ENCODE data around the gene RBM22. TPM values are rescaled to one million over a fixed set of nuclear protein-coding genes. Genes with fewer than 3 reads are reported as not detected.

The RBM22 gene
- total and polyA plus RNA-seq, 9 donors, result 32.0 to 44.9 (median 40.4) TPM

- Histone ChIP-seq H3K36me3 (ENCODE audit: control insufficient read depth, insufficient read depth, low read length) (peaks cover 43% of the 10 kb centered on the region), H3K27ac (ENCODE audit: low read length) (no peak overlapping the region), H3K4me1 (ENCODE audit: control insufficient read depth, insufficient read depth, low read length) (no peaks in the 10 kb centered on the region), H3K27me3 (ENCODE audit: control insufficient read depth, insufficient read depth, low read length) (no peaks in the 10 kb centered on the region), H3K4me3 (ENCODE audit: low read length) (no peak overlapping the region), H3K9me3 (replicated peaks; ENCODE audit: control insufficient read depth, low read depth, low read length) (peaks cover 7% of the 10 kb centered on the region)
- no peak for DNase-seq
- WGBS (ENCODE audit: insufficient coverage), result no CpG with 5 or more reads among the region's 4 CpGs
These were observed 29.0 kb upstream of the RBM22 start for GRCh38 chr5:150729859-150730258.

DNA sequence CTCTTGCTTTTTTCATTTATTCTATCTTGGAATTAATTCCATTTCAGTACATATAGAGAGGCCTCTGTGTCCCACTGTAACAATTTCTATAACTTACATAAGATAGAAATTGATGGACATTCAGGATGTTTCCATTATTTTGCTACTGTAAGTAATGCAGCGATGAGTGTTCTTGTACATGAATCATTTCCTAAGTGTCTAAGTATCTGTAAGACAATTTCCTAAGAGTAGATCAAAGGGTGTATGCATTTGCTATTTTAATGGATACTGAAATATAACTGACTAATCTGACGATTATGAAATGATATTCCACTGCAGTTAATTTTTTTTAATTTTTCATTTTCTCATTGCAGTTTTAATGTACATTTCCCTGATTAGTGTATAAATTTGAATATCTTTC is 23.0 kb upstream of the RBM22 start:
- H3K9me3 ChIP-seq (replicated peaks; ENCODE audit: control insufficient read depth, low read depth, low read length), result no peaks in the 10 kb centered on the region
- H3K27ac ChIP-seq (ENCODE audit: low read length), result no peak overlapping the region
- H3K4me3 ChIP-seq (ENCODE audit: low read length), result no peak overlapping the region
- H3K27me3 ChIP-seq (ENCODE audit: control insufficient read depth, insufficient read depth, low read length), result no peaks in the 10 kb centered on the region
- no peak for DNase-seq
- no CpG with 5 or more reads among the region's 2 CpGs for WGBS (ENCODE audit: insufficient coverage)
- H3K36me3 ChIP-seq (ENCODE audit: control insufficient read depth, insufficient read depth, low read length), result peaks cover 20% of the 10 kb centered on the region
- no peaks in the 10 kb centered on the region for H3K4me1 ChIP-seq (ENCODE audit: control insufficient read depth, insufficient read depth, low read length)

DNA sequence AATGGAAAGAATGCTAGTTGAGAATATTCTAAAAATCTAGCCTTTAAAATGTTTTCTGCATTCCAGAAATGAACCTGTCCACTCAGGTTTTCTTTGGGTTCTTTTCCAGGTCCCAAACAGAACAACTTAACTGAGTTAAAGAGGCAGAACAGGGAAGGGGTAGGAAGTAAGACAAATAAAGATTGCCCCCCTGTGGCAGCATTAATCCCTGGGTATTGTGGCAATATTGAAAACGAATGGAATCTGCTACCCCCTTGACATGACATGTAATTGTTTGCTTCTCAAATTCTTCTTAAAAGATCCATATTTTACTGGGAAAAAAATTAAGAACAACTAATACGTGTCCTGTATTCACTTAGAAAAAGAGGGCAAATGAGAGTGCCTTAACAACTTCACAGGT is 9.3 kb upstream of the RBM22 start:
- Histone ChIP-seq H3K27ac (ENCODE audit: low read length) (no peak overlapping the region), H3K27me3 (ENCODE audit: control insufficient read depth, insufficient read depth, low read length) (no peaks in the 10 kb centered on the region), H3K36me3 (ENCODE audit: control insufficient read depth, insufficient read depth, low read length) (peaks cover 42% of the 10 kb centered on the region), H3K4me1 (ENCODE audit: control insufficient read depth, insufficient read depth, low read length) (no peaks in the 10 kb centered on the region), H3K9me3 (replicated peaks; ENCODE audit: control insufficient read depth, low read depth, low read length) (no peaks in the 10 kb centered on the region), H3K4me3 (ENCODE audit: low read length) (no peak overlapping the region)
- no peak for DNase-seq
- no CpG with 5 or more reads among the region's 2 CpGs for WGBS (ENCODE audit: insufficient coverage)

DNA sequence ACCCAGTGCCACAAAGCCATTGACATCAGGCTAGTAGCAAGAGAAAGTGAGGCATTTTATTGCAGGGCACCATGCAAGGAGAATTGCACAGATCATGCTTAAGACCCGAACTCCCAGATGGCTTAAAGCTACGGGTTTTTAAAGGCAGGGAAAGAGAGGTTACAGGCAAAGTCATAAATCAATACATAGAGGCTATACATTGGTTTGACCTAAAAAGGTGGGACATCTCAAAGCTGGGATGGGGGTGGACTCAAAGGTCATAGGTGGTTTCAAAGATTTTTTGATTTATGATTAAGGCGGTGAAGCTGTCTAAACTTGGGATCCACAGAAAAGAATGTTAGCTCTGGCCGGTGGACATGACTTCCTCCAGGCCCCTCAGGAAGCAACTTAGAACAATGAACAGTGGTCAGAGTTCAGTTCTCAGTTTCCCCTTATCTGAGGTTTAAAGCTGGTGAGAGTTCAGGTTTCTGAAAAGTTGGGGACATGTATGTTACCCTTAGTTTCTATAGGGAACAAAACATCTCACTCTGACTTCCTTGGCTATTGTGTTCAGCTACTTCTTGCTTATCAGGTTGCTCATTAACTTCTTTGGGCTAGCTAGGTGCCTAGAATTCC is 6.0 kb upstream of the RBM22 start:
- no peak overlapping the region for H3K27ac ChIP-seq (ENCODE audit: low read length)
- H3K4me3 ChIP-seq (ENCODE audit: low read length), result no peak overlapping the region
- H3K4me1 ChIP-seq (ENCODE audit: control insufficient read depth, insufficient read depth, low read length), result no peaks in the 10 kb centered on the region
- H3K36me3 ChIP-seq (ENCODE audit: control insufficient read depth, insufficient read depth, low read length), result peaks cover 26% of the 10 kb centered on the region
- WGBS (ENCODE audit: insufficient coverage), result 27% methylated on average over 2 of the region's 4 CpGs
- no peaks in the 10 kb centered on the region for H3K9me3 ChIP-seq (replicated peaks; ENCODE audit: control insufficient read depth, low read depth, low read length)
- no peaks in the 10 kb centered on the region for H3K27me3 ChIP-seq (ENCODE audit: control insufficient read depth, insufficient read depth, low read length)
- no peak for DNase-seq

- Histone ChIP-seq H3K27me3 (ENCODE audit: control insufficient read depth, insufficient read depth, low read length) (no peaks in the 10 kb centered on the region), H3K27ac (ENCODE audit: low read length) (no peak overlapping the region), H3K36me3 (ENCODE audit: control insufficient read depth, insufficient read depth, low read length) (peaks cover 9% of the 10 kb centered on the region), H3K4me3 (ENCODE audit: low read length) (no peak overlapping the region), H3K4me1 (ENCODE audit: control insufficient read depth, insufficient read depth, low read length) (peaks cover 4% of the 10 kb centered on the region), H3K9me3 (replicated peaks; ENCODE audit: control insufficient read depth, low read depth, low read length) (no peaks in the 10 kb centered on the region)
- DNase-seq, result no peak
- 70% methylated on average over 1 of the region's 3 CpGs for whole genome bisulfite sequencing (ENCODE audit: insufficient coverage)
These were observed 2.9 kb upstream of the RBM22 start for GRCh38 chr5:150703762-150704161.

DNA sequence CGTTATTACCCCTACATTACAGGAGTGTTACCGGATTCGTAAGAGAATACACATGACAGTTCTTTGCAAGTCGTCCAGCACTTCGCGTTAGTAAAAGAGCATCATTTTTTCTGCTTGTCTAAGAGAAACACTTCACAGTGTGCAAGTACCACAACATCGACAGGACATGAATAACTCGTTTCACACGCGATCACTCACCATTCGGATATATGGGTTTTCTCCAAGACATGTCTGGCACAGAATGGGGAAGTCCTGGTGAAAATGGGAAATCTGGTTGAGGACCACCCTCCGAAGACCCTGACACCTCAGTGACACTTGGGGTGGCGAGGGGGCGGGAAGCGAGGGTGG is 642 bp downstream of the RBM22 start:
- no peak for DNase-seq

DNA sequence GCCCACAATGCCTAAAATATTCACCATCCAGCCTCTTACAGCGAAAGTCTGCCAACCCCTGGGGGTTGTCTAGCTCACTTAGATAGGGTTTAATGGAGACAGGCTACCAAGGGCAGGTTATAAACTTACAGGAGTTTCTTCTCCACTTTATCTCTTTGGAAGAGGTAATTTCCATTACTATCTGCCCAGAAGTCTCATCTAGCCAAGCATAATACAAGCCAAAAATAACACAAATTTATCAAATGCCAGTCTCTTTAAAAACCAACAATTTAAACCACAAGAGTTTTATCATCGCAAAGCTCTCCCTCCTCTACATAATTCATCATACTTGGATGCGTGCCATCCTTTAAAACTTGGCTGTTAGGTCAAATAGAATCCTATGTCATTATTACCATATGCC is 6.2 kb downstream of the RBM22 start:
- no peak overlapping the region for H3K4me3 ChIP-seq (ENCODE audit: low read length)
- H3K27ac ChIP-seq (ENCODE audit: low read length), result no peak overlapping the region
- no peaks in the 10 kb centered on the region for H3K9me3 ChIP-seq (replicated peaks; ENCODE audit: control insufficient read depth, low read depth, low read length)
- WGBS (ENCODE audit: insufficient coverage), result 100% methylated on average over 1 of the region's 3 CpGs
- H3K27me3 ChIP-seq (ENCODE audit: control insufficient read depth, insufficient read depth, low read length), result no peaks in the 10 kb centered on the region
- peaks cover 4% of the 10 kb centered on the region for H3K4me1 ChIP-seq (ENCODE audit: control insufficient read depth, insufficient read depth, low read length)
- peaks cover 78% of the 10 kb centered on the region for H3K36me3 ChIP-seq (ENCODE audit: control insufficient read depth, insufficient read depth, low read length)
- no peak for DNase-seq

More for the DNA sequence above, 642 bp downstream of the RBM22 start:
- no peaks in the 10 kb centered on the region for H3K9me3 ChIP-seq (replicated peaks; ENCODE audit: control insufficient read depth, low read depth, low read length)
- H3K27ac ChIP-seq (ENCODE audit: low read length), result peak overlapping the region; percentile 93
- 10% methylated on average over 8 of the region's 15 CpGs for WGBS (ENCODE audit: insufficient coverage)
- no peaks in the 10 kb centered on the region for H3K27me3 ChIP-seq (ENCODE audit: control insufficient read depth, insufficient read depth, low read length)
- H3K36me3 ChIP-seq (ENCODE audit: control insufficient read depth, insufficient read depth, low read length), result peaks cover 35% of the 10 kb centered on the region
- peak overlapping the region; percentile 86 for H3K4me3 ChIP-seq (ENCODE audit: low read length)
- H3K4me1 ChIP-seq (ENCODE audit: control insufficient read depth, insufficient read depth, low read length), result peaks cover 4% of the 10 kb centered on the region

DNA sequence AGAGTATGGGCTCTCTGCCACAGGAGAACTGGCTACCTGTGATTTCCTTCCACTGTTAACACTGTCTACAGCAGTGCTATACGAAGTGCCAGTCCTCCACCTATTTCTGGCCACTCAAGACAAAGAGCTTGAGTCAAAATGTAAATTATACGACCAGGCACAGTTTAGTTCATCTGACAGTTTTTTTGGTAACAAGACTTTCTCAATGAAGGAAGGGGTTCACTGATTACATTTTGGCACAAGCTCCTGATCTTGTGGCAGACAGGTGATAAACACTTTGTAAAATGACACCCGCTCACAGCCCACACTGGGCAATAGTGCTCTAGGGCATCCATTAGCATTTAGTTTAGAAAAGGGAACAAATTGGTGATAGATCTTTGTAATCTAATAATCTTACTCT is 8.6 kb downstream of the RBM22 start:
- 100% methylated on average over 1 of the region's 3 CpGs for WGBS (ENCODE audit: insufficient coverage)
- H3K27ac ChIP-seq (ENCODE audit: low read length), result no peak overlapping the region
- no peak for DNase-seq
- no peak overlapping the region for H3K4me3 ChIP-seq (ENCODE audit: low read length)
- no peaks in the 10 kb centered on the region for H3K27me3 ChIP-seq (ENCODE audit: control insufficient read depth, insufficient read depth, low read length)
- no peaks in the 10 kb centered on the region for H3K4me1 ChIP-seq (ENCODE audit: control insufficient read depth, insufficient read depth, low read length)
- no peaks in the 10 kb centered on the region for H3K9me3 ChIP-seq (replicated peaks; ENCODE audit: control insufficient read depth, low read depth, low read length)
- peaks cover 68% of the 10 kb centered on the region for H3K36me3 ChIP-seq (ENCODE audit: control insufficient read depth, insufficient read depth, low read length)

DNA sequence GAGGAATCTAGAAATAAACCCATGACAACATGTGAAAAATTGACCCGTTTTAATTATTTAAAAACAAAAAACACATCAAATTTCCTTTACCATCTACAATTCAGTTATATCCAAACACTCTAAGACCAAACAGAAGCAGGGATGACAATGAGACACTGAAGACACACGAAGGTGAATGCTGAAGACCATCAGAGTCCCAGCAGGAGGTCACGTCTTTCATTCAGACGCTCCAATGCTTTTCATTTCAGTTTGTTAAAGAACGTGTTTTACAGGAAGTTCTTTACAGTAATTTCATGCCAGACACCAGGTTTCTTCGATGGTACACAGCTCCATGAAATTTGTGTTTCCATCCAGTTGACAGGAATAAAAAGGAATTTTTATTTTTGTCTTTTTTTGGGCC is 10.1 kb downstream of the RBM22 start:
- Histone ChIP-seq H3K9me3 (replicated peaks; ENCODE audit: control insufficient read depth, low read depth, low read length) (no peaks in the 10 kb centered on the region), H3K4me3 (ENCODE audit: low read length) (no peak overlapping the region), H3K27me3 (ENCODE audit: control insufficient read depth, insufficient read depth, low read length) (no peaks in the 10 kb centered on the region), H3K36me3 (ENCODE audit: control insufficient read depth, insufficient read depth, low read length) (peaks cover 53% of the 10 kb centered on the region), H3K4me1 (ENCODE audit: control insufficient read depth, insufficient read depth, low read length) (no peaks in the 10 kb centered on the region), H3K27ac (ENCODE audit: low read length) (no peak overlapping the region)
- WGBS (ENCODE audit: insufficient coverage), result 82% methylated on average over 4 of the region's 6 CpGs
- DNase-seq, result no peak

DNA sequence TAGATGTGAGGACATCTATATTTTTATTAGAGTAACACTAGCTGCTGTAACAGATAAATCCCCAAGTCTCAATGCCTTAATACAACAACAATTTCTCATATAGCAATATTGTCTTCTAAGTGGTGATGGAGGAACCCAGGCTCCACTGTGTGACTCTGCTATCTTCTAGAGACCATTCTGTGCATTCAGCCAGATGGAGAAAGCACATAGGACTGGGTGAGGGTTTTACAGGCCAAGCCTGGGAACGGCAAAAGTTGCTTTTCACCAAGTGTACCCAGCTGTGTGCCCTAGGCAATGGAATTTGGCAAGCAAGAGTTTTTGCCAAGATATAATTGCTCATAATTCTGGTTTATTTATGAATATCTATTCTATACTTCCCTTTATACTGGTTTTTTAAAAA is 11.7 kb downstream of the RBM22 start:
- no peak overlapping the region for H3K27ac ChIP-seq (ENCODE audit: low read length)
- WGBS (ENCODE audit: insufficient coverage), result no CpG with 5 or more reads among the region's 1 CpG

GRCh38 chr5:150676578-150676977 is 24.3 kb downstream of the RBM22 start:
- DNase-seq, result no peak
- Histone ChIP-seq H3K27me3 (ENCODE audit: control insufficient read depth, insufficient read depth, low read length) (no peaks in the 10 kb centered on the region), H3K36me3 (ENCODE audit: control insufficient read depth, insufficient read depth, low read length) (peaks cover 13% of the 10 kb centered on the region), H3K4me3 (ENCODE audit: low read length) (no peak overlapping the region), H3K9me3 (replicated peaks; ENCODE audit: control insufficient read depth, low read depth, low read length) (no peaks in the 10 kb centered on the region), H3K4me1 (ENCODE audit: control insufficient read depth, insufficient read depth, low read length) (peaks cover 34% of the 10 kb centered on the region), H3K27ac (ENCODE audit: low read length) (no peak overlapping the region)
- 95% methylated on average over 9 of the region's 9 CpGs for WGBS (ENCODE audit: insufficient coverage)

More for the DNA sequence above, 11.7 kb downstream of the RBM22 start:
- Histone ChIP-seq H3K9me3 (replicated peaks; ENCODE audit: control insufficient read depth, low read depth, low read length) (no peaks in the 10 kb centered on the region), H3K27me3 (ENCODE audit: control insufficient read depth, insufficient read depth, low read length) (no peaks in the 10 kb centered on the region), H3K4me1 (ENCODE audit: control insufficient read depth, insufficient read depth, low read length) (no peaks in the 10 kb centered on the region), H3K36me3 (ENCODE audit: control insufficient read depth, insufficient read depth, low read length) (peaks cover 37% of the 10 kb centered on the region), H3K4me3 (ENCODE audit: low read length) (no peak overlapping the region)
- no peak for DNase-seq
